LoVo (cell line): ENCODE results near the gene RIOK2.
A peak's percentile ranks its signal among the peaks of the same experiment; 100 is the strongest.
"Not testable (repeated sequence)": the region's sequence is repeated elsewhere in the genome, so short reads cannot be mapped to it uniquely, and the experiment has no call there.

Experiments used
- DNase-seq: peaks from one replicate; pipeline ENCODE4 v3.0.0-alpha.2; 2016; ENCODE audit warnings: low spot score

The RIOK2 gene

DNA sequence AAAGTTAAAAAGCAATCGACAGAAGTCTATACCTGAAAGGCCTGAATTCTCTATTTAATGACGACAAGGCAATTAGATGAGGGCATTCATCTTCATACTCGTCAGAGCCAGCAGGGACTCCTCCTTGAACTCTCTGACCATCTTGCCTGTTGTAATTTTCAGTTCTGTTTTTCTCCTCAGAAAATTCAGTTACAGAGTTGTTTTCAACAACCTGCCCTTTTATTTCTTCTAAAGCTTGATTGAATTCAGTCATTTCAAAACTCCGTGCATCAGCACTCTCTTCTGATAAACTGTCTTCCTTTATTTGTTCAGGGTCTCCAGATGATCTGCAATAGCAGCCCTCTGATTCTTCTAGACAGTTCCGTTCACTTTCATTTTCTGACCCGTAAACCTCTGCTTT, 15.6 kb downstream of the RIOK2 start:
- DNase-seq = no peak

DNA sequence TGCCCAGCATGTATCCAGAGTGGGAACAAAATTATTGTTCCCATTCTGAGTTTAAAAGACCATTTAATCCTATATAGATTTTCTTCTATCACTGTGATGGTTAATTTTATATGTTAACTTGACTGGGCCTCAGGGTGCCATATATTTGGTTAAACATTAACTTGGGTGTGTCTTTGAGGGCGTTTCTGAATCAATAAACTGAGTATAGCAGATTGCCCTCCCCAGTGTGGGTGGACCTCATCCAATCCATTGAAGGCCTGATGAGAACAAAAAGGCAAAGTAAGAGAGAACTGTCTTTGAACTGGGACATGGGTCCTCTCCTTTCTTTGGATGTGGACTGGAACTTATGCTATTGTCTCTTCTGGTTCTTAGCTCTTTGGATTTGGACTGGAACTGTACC, 17.3 kb downstream of the RIOK2 start:
- DNase-seq = peak; percentile 56

DNA sequence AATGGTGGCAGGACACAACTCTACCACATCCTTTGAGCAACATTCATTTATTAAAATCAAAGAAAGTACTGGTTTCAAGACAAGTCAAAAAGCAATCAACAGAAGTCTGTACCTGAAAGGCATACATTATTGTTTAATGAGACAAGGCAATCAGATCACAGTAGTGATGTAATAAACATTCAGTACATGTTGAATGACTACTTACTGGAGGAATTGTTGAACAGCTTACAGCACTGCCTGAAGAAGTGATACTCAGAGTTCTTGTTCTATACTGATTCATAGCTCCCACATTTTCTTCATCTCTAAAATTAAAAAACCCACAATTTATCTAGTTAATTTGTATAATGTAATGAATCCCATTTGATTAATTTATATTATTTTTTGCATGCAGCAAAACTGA, 18.2 kb downstream of the RIOK2 start:
- DNase-seq = no peak

GRCh38 chr5:97163790-97164285, 19.2 kb downstream of the RIOK2 start:
- no peak for DNase-seq

- DNase-seq = peak; percentile 24
These were observed 19.7 kb downstream of the RIOK2 start for GRCh38 chr5:97163360-97163764.

GRCh38 chr5:97162045-97162444, 21.0 kb downstream of the RIOK2 start:
- DNase-seq = peak; percentile 68

GRCh38 chr5:97157689-97158088, 25.4 kb downstream of the RIOK2 start:
- DNase-seq = no peak

- DNase-seq = no peak
These were observed 31.7 kb downstream of the RIOK2 start for GRCh38 chr5:97151370-97151769.

GRCh38 chr5:97150401-97150800, 32.6 kb downstream of the RIOK2 start:
- no peak for DNase-seq

DNA sequence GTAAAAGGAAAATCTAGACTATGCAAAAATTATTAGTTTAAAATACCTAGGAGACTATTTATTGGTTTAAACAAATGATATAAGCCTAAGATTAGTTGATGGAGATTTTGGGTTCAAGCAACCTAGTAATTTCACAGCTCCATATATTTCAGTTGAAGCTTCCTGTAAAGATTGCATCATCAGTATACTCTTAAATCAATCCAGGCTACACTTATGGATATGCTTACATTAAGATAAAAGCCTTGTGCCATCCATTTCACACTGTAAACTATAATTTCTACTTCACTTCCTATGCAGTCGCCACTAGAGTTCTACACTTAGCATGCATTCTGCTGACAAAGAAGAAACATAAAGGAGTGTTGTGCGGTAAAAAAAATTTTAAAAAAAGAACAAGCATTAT, 33.3 kb downstream of the RIOK2 start:
- DNase-seq = no peak

DNA sequence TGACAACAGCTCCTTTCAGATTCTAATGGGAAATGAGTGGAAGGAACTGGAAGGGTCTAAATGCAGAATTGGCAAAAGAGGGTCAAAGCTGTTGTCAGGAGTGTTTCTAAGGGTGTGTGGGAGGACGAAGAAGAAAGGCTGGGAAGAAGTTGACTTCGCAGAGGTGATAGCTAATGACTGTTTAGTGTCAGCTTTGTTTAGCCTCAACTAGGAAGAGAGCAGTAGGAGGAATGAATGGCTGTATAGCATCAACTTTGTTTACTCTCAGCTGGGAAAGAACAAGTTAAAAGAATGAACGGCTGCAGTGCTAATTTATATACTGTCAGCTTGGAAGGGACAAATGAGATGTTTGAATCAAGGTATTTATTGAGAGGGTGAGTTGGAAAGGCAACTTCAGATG, 34.8 kb downstream of the RIOK2 start:
- DNase-seq = no peak

DNA sequence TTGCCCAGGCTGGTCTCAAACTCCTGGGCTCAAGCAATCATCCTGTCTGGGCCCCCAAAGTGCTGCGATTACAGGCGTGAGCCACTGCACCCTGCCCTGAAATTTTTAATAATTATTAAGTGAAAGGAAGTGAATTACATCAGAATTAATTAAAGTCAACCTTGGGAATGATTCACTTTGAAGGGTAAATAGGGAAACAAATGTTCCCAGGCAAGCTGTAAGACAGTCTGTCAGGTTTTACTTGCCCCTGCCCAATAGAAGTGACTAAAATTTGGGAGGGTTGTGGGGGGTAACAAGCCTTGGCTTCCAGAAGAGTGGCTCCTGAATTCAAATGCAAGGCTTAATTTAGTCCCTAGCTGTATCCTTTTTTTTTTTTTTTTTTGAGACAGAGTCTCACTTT, 39.3 kb downstream of the RIOK2 start:
- DNase-seq = no peak

DNA sequence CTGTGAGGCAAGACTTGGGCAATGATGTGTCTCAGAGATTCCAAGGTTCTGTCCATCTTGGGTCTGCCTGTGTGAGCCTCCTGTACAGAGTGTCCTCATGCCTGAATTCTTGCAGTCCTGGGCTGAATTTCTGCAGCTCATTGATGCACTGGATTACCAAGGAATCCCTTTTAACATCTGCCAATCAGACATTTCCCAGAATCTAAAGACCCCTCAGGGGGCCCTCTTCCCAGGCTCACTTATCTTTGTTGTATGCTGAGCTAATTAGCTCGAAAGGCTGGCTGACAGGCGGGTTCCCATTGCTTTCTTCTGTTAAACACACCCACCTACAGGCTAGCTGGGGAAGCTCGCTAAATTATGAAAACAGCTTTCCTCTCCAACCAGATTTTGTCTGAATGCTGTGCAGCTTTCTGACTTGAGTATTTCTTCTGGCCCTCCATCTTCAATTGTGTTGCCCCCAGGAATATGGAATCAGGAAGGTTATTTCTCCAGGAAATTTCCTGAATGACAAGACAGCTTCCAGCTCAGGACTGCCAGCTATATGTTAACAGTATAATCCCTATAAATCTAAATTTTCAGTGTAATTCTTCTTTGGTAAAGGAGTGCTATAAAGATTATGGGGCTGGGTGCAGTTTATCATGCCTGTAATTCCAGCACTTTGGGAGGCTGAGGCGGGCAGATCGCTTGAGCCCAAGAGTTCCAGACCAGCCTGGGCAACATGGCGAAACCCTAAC, 40.4 kb downstream of the RIOK2 start, which contains the start of gene LIX1:
LIX1 (minus strand) TSS at position 91 of the 734 bp plus-strand sequence; CDS start at position 56, 35 bp downstream.
- DNase-seq = peak; percentile 29

GRCh38 chr5:97141539-97141938, 41.5 kb downstream of the RIOK2 start:
- DNase-seq = no peak

DNA sequence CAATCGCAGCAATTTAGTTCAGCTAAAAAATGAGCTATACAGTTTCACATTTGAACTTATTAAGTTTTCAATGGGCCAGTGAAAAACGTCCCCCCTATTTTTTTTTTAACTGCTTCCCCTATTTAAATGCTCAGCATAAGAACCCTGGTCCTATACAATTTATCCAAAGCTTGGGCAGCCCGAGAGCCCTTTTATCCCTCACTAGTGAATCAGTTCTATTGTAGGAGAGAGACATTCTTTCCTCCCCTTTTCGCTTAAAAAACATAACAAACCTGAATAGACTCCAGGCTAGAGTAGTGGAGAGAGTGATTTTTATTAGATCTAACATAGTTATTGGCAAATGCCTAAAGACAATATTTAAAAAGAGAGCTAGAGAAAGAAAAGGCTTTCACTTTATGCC, 42.0 kb downstream of the RIOK2 start:
- no peak for DNase-seq

DNA sequence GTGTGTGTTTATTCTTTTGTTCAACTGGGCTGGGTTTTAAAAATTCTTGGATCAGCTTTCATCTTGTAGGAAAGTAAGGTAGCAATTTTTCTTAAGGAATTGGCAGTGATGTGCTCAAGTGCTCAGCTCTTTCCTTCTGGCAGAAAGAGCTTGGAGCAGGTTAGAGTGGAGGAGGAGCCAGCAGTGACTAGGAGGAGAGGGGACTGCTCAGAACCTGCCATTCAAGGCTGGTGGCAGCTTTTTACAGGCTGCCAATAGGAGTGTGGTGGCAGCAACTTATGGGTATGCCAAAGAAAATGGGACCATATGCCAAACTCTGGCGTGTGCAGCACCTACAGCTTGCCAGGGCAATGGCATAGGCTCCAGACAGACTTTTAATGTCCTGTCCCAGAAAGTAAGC, 42.8 kb downstream of the RIOK2 start:
- DNase-seq = not testable (repeated sequence)

DNA sequence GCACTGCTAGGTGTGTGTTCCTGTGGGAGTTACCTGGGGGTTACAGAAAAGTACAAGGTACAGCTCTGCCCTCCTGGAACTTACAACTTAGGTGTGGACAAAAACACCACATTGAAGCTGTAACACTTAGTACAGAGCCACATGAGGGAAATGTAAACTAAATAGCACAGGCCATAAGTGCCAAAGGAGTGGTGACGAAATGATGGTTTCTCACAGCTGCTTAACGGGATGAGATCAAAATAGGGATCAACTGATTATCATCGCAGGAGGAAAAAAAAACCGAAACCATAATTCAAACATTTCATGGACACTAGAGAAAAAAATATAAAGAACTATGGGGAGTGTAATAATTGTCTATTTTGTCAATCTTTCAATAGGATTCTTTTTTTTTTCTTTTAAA, 46.6 kb downstream of the RIOK2 start:
- DNase-seq = no peak

- DNase-seq = no peak
These were observed 47.2 kb downstream of the RIOK2 start for GRCh38 chr5:97135868-97136267.

DNA sequence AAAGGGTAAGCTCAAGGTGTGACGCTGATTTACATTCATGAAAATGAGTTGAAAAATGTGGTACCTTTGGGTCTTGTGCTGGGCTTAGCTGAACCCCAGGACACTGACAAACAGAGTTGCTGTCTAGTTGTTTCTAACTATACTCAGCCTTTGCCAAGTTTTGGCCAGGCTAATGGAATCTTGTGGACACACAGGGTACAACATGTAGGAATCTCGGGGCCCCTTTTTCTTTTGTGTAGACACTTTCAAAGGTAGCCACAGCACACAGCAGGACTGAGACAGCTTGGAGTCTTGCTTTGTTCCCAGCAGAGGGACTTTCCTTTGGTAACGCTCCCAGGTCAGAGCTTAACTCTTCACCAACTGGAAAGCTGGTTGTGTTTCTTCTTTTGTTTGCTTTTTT, 48.4 kb downstream of the RIOK2 start:
- DNase-seq = no peak

GRCh38 chr5:97133101-97133500, 49.9 kb downstream of the RIOK2 start:
- no peak for DNase-seq

- no peak for DNase-seq
These were observed 51.1 kb downstream of the RIOK2 start for GRCh38 chr5:97131921-97132320.

DNA sequence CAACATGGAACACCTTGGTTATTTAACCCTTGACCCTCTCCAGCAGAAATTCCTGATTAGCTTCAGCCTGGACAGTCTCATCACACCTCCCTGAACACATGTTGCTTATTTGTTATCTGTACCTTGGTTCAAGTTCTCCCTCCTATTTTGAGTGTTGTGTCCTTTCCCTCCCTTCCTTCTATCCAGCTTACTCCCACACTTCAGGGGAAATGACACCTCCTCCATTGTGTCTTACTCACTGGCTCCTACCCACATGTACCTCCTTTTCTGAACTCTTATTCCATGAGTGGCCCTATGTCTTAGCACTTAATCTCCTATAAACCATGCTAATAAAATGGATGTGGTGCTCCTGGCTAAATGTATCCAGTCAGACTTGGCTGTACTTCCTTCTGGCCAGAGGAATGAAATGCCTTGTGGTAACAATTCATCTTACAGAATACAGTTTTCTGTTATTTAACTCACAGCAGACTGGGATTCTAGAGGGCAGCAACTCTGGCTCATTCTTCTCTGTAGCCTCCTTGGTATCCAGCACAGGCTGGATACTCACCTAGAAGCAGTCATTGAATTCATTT, 51.8 kb downstream of the RIOK2 start:
- DNase-seq = no peak

- DNase-seq = no peak
These were observed 55.3 kb downstream of the RIOK2 start for GRCh38 chr5:97127727-97128126.
